ENCODE results near the gene HEPACAM2. TPM values are rescaled to one million over a fixed set of nuclear protein-coding genes. Genes with fewer than 3 reads are reported as not detected.

The HEPACAM2 gene
- total and polyA plus RNA-seq, 2 of the 8 experiments (the other 6 are each of a cell fraction or from before 2014, with no cell fraction given), result not detected

- H3K9me3 ChIP-seq (ENCODE audit: insufficient read depth in 2 of 2, low read depth in 1 of 2, low read length in 1 of 2), result no peaks in the 10 kb centered on the region
- no peak overlapping the region for H2BK20ac ChIP-seq (ENCODE audit: low read length)
- DNase-seq (ENCODE audit: low read depth in 1 of 2, low spot score in 2 of 2) (no peak), FAIRE-seq (no peak)
- no peak overlapping the region for H4K5ac ChIP-seq (ENCODE audit: insufficient read length, low read depth, low read length)
- no peaks in the 10 kb centered on the region for H3K27me3 ChIP-seq (replicated peaks in 1 of 4; ENCODE audit: control insufficient read depth in 3 of 4, extremely low read depth in 1 of 4, insufficient read depth in 3 of 4, low read length in 3 of 4)
- ChIA-PET CTCF (ENCODE audit: partially characterized antibody) (interaction anchor here (1.0 to 5.0 kb wide), 6 partner anchors 8 to 93 kb away, joined by 3 to 20 read pairs (median 4); no protein-coding TSS in a partner anchor), POLR2A (ENCODE audit: partially characterized antibody) (no interaction called here)
- H3K56ac ChIP-seq (replicated peaks; ENCODE audit: insufficient read length, low read depth, low read length), result no peak overlapping the region
- H2BK5ac ChIP-seq (ENCODE audit: low read depth, low read length), result no peak overlapping the region
- H2BK120ac ChIP-seq (replicated peaks; ENCODE audit: low read depth, low read length), result no peak overlapping the region
- 70% methylated on average over 1 of the region's 1 CpG; no CpG with 5 or more reads in 1 of the 2 experiments for WGBS, 2 experiments (ENCODE audit: extremely low coverage in 1 of 2, insufficient coverage in 1 of 2, insufficient read length in 1 of 2, insufficient replicate concordance in 2 of 2, low coverage in 1 of 2, low lambda C conversion rate in 2 of 2, missing lambda C conversion rate in 1 of 2)
- no peak overlapping the region for H3K23ac ChIP-seq (ENCODE audit: insufficient read length)
- H3K4me1 ChIP-seq (replicated peaks in 1 of 4; ENCODE audit: control insufficient read depth in 3 of 4, insufficient read depth in 4 of 4, low read length in 3 of 4), result no peaks in the 10 kb centered on the region
- no peak overlapping the region for H3K14ac ChIP-seq (ENCODE audit: insufficient read length)
- no peaks in the 10 kb centered on the region for H3K36me3 ChIP-seq (ENCODE audit: control insufficient read depth in 2 of 4, insufficient read depth in 4 of 4, low read length in 3 of 4)
- H3K79me2 ChIP-seq (ENCODE audit: control insufficient read depth in 1 of 2, insufficient read depth in 2 of 2, low read length in 2 of 2), result no peaks in the 10 kb centered on the region
- H3K27ac ChIP-seq (ENCODE audit: low read depth, low read length), result no peak overlapping the region
- H2BK15ac ChIP-seq (ENCODE audit: low read length), result no peak overlapping the region
- no peak overlapping the region for H3K9ac ChIP-seq (replicated peaks in 1 of 4; ENCODE audit: extremely low read depth in 1 of 4, low read depth in 3 of 4, low read length in 3 of 4)
- no peak overlapping the region for H4K8ac ChIP-seq (ENCODE audit: extremely low read depth, insufficient read depth, low read length)
- no peak overlapping the region for H3K18ac ChIP-seq (ENCODE audit: extremely low read depth, low read length)
- no peak overlapping the region for H3K4me2 ChIP-seq (ENCODE audit: insufficient read depth in 1 of 2, low read depth in 2 of 2, low read length in 2 of 2)
- H2AFZ ChIP-seq (ENCODE audit: low read length), result no peak overlapping the region
- no peaks in the 10 kb centered on the region for H4K20me1 ChIP-seq (replicated peaks in 1 of 2; ENCODE audit: control insufficient read depth in 1 of 2, insufficient read depth in 2 of 2, low read length in 2 of 2)
- no peak overlapping the region for H2BK12ac ChIP-seq (ENCODE audit: low read depth, low read length)
- H3K79me1 ChIP-seq (ENCODE audit: low read depth, low read length), result no peaks in the 10 kb centered on the region
- H2AK5ac ChIP-seq (ENCODE audit: low read depth, low read length), result no peak overlapping the region
- no peak overlapping the region for H3K4me3 ChIP-seq (ENCODE audit: extremely low read depth in 1 of 4, insufficient read depth in 2 of 4, low read depth in 3 of 4, low read length in 4 of 4)
- H3K23me2 ChIP-seq (ENCODE audit: low read depth, low read length), result no peaks in the 10 kb centered on the region
- no peak overlapping the region for H4K91ac ChIP-seq (replicated peaks; ENCODE audit: insufficient read length, low read length)
- H3K4ac ChIP-seq (replicated peaks; ENCODE audit: insufficient read length, low read depth, low read length), result no peak overlapping the region
- no peak for TF ChIP-seq JUND (IDR thresholded peaks at IDR 0.05; ENCODE audit: low read length)
- no peak for TF ChIP-seq CTCF (IDR thresholded peaks at IDR 0.05; ENCODE audit: control extremely low read depth in 1 of 3, insufficient read depth in 1 of 3, low read depth in 1 of 3, low read length in 3 of 3)
- TF ChIP-seq CTBP2 (IDR thresholded peaks at IDR 0.05; ENCODE audit: borderline replicate concordance, insufficient read depth, insufficient read length, low read length), result no peak
- no peak for TF ChIP-seq BRCA1 (IDR thresholded peaks at IDR 0.05; ENCODE audit: low read depth, low read length)
Observed at GRCh38 chr7:93185303-93186027, 40.8 kb downstream of the HEPACAM2 start.
